Prostate gland (tissue), 2 donors: ENCODE results near the gene HOXA4.

Experiments used
- POLR2A ChIP-seq: fragments of 450-650 bp; IDR thresholded peaks from one replicate; pipeline ENCODE4 v1.6.1; 2016; ENCODE audit warnings: antibody characterized with exemption, mild to moderate bottlenecking
- POLR2AphosphoS5 ChIP-seq: sonication (generic); formaldehyde crosslinking; IDR thresholded peaks from one replicate; pipeline ENCODE4 v1.6.1; 2017; ENCODE audit warnings: antibody characterized with exemption
- TF ChIP-seq, protein P1 (sequence below), 4 experiments: fragments of 200-600 bp in 2 of 4; fragments of 450-650 bp in 2 of 4; sonication (generic) in 2 of 4; IDR thresholded peaks; 1 replicate in 3 of 4; 2 replicates in 1 of 4; pipeline ENCODE4 v1.5.1; 2016 to 2019; ENCODE audit warnings: antibody characterized with exemption in 4 of 4, mild to moderate bottlenecking in 2 of 4, moderate library complexity in 2 of 4

DNA sequence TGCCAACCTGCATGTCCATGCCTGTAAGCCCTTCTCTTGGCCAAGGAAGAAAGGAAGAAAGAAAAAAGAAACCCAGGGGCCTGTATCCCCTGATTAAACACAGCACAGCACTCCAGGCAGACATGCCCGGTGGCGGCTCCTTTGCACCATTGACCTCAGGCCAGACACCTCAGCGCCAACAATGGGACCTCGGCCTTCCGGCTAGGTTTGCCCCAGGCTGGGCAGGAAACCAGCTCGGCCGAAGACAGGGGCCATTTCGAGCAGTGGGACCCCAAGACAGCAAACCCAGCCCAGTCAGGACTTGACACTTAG is 40.7 kb upstream of the HOXA4 start:
- TF ChIP-seq, protein P1, sequence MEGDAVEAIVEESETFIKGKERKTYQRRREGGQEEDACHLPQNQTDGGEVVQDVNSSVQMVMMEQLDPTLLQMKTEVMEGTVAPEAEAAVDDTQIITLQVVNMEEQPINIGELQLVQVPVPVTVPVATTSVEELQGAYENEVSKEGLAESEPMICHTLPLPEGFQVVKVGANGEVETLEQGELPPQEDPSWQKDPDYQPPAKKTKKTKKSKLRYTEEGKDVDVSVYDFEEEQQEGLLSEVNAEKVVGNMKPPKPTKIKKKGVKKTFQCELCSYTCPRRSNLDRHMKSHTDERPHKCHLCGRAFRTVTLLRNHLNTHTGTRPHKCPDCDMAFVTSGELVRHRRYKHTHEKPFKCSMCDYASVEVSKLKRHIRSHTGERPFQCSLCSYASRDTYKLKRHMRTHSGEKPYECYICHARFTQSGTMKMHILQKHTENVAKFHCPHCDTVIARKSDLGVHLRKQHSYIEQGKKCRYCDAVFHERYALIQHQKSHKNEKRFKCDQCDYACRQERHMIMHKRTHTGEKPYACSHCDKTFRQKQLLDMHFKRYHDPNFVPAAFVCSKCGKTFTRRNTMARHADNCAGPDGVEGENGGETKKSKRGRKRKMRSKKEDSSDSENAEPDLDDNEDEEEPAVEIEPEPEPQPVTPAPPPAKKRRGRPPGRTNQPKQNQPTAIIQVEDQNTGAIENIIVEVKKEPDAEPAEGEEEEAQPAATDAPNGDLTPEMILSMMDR (IDR thresholded peaks at IDR 0.05) = no peak
- no peak for TF ChIP-seq POLR2A
- TF ChIP-seq POLR2AphosphoS5 = no peak
